Measurements from ENCODE around the gene CACNA1B.
"Not testable (repeated sequence)": the region's sequence is repeated elsewhere in the genome, so short reads cannot be mapped to it uniquely, and the experiment has no call there.

Gene CACNA1B

GRCh38 chr9:137988701-137989100, 111.1 kb downstream of the CACNA1B start:
- no peak for DNase-seq

- no peak for DNase-seq
Observed at GRCh38 chr9:137989156-137989555, 111.6 kb downstream of the CACNA1B start.

- DNase-seq = no peak
Observed at GRCh38 chr9:137989999-137990715, 112.6 kb downstream of the CACNA1B start.

GRCh38 chr9:138003485-138004190, 126.1 kb downstream of the CACNA1B start:
- DNase-seq = no peak

- no peak for DNase-seq
Observed at GRCh38 chr9:138006576-138007233, 129.1 kb downstream of the CACNA1B start.

GRCh38 chr9:138007566-138007917, 130.0 kb downstream of the CACNA1B start:
- no peak for DNase-seq

GRCh38 chr9:138007918-138008841, 130.6 kb downstream of the CACNA1B start:
- DNase-seq = no peak

- DNase-seq = no peak
Observed at GRCh38 chr9:138009016-138009802, 131.6 kb downstream of the CACNA1B start.

- DNase-seq = peak in 2 of 3 experiments; percentile 69 to 83
Observed at GRCh38 chr9:138009803-138010690, 132.5 kb downstream of the CACNA1B start.

DNA sequence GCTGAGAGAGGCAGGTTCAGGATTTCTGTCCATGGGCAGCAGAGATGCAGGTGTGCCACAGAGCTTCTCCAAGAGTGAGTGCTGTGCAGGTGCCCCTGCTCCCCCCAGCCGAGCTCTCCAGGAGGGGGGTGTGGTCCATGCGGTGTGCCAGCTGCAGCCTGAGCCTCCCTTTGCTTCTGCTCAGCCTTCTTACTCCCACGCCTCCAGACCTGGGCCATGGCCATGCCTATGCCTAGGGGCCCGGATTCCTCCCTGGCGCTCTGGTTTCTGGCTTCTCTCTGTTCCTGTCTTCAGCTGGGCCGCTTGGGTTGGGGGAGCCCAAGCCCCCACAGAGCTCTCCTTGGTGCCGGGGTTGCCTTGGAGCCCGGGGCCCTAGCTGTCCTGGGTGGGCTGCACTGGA, 133.3 kb downstream of the CACNA1B start:
- peak in 2 of 3 experiments; percentile 53 to 64 for DNase-seq

- DNase-seq = no peak
Observed at GRCh38 chr9:138011951-138012500, 134.4 kb downstream of the CACNA1B start.

DNA sequence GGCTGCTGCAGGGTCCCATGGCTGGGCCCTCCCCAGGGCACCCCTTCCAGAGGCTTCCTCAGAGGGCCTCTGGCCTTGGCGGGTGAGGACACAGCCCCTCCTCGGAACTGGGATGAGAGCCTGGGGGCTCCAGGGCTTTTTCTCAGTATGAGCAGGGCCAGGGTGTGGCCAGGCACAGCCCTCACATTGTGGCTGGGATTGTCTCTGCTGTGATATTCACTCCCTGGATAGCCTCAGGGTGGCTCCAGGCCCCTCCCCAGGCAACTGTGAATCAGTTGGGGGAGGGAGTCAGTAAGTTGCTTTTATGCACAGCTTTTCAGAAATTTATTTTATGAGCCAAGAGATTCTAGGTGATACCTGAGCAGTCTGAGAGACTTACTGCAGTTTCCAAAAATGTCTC, 135.7 kb downstream of the CACNA1B start:
- DNase-seq = no peak

GRCh38 chr9:138013836-138014562, 136.4 kb downstream of the CACNA1B start:
- DNase-seq = no peak

GRCh38 chr9:138014563-138014945, 137.0 kb downstream of the CACNA1B start:
- no peak for DNase-seq

- DNase-seq = no peak
Observed at GRCh38 chr9:138015021-138015829, 137.6 kb downstream of the CACNA1B start.

GRCh38 chr9:138016406-138017187, 139.0 kb downstream of the CACNA1B start:
- no peak for DNase-seq

DNA sequence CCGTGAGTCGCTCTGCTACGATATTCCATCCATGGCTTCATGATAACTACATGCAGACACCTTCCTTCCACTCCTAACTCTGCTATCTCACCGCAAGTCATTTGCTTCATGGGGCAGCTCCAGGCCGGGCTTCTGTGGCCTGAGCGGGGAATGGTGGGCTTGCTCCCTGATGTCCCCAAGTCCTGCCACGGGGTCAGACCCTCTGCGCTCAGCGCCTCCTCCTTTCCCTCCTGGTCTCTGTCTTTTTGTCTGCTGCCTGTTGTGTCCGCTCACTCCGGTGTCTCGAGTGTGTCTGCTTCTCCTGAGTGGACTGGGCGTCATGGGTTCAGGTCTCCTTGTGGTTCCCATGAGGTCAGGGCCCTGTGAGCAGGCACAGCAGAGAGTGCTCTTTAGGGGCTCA, 139.6 kb downstream of the CACNA1B start:
- DNase-seq = no peak

- not testable (repeated sequence) for DNase-seq
Observed at GRCh38 chr9:138019514-138019913, 141.9 kb downstream of the CACNA1B start.

Data from NCI-H1417 (cell line).